KG1 (cell line): Measurements from ENCODE around the gene CTF1.
A peak's percentile ranks its signal among the peaks of the same experiment; 100 is the strongest.
"Not testable (repeated sequence)": the region's sequence is repeated elsewhere in the genome, so short reads cannot be mapped to it uniquely, and the experiment has no call there.

Experiments
- DNase-seq: peaks from one replicate; lab custom pipeline; 2025; lab: John Stamatoyannopoulos, UW

Gene CTF1

DNA sequence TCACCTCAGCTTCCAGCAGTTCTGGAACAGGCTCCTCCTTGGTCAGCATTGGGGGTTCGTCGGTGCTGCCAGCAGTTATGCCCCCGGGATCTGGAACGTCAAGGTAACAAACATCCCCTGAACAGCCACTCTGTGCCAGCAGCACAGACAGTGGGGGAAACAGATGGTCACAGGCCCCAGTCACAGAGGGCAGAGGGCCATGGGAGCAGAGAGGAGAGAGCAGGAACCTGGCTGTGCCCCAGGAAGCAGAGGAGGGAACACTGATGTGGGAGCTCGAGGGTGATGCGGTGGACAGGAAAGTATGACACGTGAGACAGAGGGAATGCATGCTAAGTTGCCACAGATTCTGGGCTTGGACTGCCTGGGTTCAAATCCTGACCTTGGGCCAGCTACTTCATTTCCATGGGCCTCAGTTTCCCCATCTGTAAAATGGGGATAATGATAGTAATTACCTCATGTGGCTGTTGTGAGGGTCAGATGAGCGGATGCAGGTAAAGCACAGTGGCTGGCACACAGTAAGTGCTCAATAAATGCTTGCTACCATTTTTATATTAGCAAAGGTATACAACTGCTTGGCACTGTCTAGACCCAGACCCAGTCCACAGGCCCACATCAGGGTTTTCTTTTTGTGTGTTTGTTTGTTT, 7.4 kb upstream of the CTF1 start:
- no peak for DNase-seq

DNA sequence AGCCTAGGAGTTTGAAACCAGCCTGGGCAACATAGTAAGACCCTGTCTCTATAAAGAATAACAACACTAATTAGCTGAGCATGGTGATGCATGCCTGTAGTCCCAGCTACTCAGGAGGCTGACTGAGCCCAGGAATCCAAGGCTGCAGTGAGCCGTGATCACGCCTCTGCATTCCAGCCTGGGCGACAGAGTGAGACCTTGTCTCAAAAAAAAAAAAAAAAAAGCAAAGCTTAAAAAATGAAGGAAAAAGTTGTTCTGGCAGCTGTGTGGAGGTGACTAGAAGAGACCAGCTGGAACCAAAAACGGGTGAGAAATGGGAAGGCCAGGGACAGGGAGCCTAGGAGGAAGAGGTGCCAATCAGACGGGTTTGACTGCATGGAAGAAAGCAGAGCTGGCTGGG, 6.7 kb upstream of the CTF1 start:
- no peak for DNase-seq

DNA sequence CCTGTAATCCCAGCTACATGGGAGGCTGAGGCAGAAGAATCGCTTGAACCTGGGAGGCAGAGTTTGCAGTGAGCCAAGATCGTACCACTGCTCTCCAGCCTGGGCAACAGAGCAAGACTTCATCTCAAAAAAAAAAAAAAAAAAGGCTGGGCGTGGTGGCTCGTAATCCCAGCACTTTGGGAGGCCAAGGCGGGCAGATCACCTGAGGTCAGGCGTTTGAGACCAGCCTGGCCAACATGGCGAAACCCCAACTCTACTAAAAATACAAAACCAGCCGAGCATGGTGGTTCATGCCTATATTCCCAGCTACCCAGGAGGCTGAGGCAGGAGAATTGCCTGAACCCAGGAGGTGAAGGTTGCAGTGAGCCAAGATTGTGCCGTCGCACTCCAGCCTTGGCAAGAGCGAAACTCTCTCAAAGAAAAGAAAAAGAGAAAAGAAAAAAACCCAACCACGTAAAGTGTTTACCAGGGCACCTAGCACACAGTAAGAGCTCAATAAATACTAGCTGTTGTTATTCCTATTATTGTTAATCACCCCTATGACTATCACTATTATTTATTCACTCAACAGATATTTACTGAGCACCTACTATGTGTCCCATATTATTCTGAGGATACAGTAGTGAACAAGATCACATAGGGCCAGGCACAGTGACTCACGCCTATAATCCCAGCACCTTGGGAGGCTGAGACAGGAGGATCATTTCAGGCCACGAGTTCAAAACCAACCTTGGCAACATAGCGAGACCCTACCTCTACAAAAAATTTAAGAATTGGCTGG, 5.2 kb upstream of the CTF1 start:
- DNase-seq: not testable (repeated sequence)

GRCh38 chr16:30892670-30893416, 3.6 kb upstream of the CTF1 start:
- no peak for DNase-seq

DNA sequence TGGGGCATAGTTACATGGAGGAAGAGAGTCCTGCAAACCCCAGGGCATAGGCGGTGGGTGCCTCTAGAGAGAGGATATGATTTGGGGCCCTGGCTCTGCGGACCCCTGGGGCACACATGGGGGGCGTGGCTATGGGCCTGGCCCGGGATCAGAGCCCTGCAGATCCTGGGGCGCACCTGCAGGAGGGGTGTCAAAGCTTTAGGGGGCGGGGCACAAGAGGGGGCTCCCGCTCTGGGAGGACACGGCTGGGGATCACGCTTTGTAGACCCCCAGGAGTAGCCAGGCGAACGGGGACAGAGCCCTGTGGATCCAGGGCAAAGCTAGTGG, 3.0 kb upstream of the CTF1 start:
- no peak for DNase-seq

DNA sequence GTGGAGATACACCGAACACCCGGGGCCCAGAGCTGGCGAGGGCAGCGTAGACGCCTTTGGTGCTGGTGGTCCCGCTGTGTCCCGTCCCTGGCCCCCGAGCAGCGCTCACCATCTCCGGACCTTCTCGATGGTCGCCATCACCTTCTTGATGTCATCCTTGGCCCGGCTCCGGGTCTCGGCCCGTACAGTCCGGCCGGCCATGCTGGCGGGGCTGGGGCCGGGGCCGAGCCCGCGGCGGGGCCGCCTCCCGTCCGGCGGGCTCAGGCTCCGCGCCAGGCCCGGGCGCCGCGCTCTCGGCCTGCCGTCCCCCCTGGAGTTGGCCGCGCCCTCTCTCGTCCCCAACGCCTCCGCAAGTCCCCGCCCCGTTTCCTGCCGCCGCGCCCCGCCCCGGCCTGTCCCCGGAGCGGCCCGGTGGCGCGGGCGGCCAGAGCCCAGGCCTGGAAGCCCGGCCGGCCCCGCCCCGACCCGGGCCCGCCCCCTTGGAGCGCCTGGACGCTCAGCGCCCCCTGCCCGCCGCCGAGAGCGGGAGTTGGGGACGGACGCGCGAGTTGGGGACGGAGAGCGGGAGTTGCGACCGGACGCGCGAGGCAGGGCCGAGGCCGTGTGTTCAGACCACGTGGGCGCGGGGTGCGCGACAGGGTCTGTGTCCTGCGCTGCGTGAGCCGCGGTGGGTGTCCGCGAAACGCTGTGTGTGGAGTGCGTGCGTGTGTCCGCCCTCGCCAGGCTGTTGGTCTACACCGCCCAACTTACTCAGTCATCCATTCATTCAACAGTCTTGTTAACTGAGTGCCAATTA, 2.5 kb upstream of the CTF1 start, which contains the start of gene BCL7C:
Gene BCL7C, minus strand, starts transcription at position 334 of the 796 bp plus-strand sequence. Its CDS starts 133 bp downstream, at position 201.
- DNase-seq: peak; percentile 74

- no peak for DNase-seq
Observed at GRCh38 chr16:30894540-30895368, 1.7 kb upstream of the CTF1 start.

DNA sequence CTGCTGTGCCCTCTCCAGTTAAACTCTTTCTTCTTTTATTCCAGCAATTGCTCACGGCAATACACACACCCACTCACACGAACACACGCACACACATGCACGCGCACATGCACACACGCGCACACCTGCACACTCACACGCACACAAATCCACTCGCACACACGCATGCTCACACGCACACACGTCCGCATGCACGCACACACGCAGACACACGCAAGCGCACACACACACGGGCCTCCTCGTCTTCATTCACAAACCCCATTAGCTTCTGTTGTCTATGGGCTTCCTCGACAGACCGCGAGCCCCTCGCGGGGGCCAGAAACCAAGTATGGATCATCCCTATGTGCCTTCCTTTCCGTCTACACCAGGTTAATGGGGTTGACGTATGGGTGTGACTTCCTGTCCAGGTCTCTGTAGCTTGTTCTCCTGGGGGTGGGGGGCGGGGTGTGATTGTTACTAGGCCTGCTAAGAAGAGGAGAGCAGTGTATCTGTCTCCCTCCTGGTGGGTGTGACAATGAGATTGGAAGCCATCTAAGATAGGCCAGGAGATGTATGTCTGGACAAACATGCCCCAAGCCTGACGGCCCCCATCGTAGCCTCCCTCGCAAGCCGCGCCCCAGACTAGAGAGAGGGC, 670 bp upstream of the CTF1 start:
- no peak for DNase-seq

DNA sequence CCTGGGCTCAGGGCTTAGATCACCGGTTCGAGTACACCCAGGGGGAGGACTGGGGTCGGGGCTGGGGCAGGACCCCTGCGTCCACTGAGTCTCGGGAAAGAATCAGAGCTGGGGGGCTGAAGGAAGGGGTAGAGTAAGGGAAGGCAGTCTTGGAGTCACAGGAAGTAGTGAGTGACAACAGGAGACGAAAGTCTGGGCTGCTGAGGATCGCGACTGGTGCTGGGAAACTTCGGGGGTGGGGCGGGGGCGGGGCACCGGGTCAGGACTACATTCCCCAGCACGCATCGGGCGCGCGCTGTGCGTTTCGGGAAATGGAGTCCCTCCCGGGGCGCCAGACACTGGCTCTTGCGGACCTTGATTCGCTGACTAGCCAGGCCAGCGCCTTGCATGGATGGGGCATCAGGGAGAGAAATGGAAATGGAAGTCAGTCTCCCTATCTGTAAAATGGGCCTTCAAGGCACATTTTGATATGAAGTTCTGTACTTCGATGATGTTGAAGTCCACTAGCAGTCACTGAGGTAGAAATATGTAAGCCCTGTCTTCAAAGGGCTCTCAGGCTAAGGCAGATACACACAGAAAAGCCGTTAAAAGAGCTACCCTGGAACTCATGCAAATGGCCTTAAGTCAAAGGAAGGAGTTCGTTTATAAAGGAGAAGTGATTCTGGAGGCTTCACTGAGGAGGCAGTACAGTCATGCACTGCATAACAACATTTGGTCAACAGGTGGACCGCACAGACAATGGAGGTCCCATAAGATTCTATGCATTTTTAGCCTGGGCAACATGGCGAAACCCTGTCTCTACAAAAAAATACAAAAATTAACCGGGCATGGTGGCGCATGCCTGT, 697 bp downstream of the CTF1 start:
- DNase-seq: peak; percentile 48

DNA sequence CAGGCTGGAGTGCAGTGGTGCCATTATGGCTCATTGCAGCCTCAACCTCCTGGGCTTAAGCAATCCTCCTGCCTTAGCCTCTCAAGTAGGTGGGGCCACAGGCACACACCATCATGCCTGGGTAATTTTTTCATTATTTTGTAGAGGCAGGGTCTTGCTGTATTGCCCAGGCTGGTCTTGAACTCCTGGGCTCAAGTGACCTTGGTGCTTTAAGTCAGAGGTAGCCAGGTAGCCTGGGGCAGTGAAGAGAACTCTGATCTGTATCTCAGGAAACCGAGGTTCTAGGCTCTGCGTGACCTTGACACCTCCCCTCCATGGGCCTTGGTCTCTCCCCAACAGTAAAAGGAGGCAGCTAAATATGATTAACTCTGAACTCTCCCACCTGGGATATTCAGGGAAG, 3.4 kb downstream of the CTF1 start:
- no peak for DNase-seq

GRCh38 chr16:30900588-30900987, 4.2 kb downstream of the CTF1 start:
- DNase-seq: no peak

- DNase-seq: no peak
Observed at GRCh38 chr16:30901201-30902028, 5.0 kb downstream of the CTF1 start.

GRCh38 chr16:30902029-30902972, 5.9 kb downstream of the CTF1 start:
- DNase-seq: peak; percentile 33

- DNase-seq: no peak
Observed at GRCh38 chr16:30903002-30903401, 6.6 kb downstream of the CTF1 start.

GRCh38 chr16:30903596-30903995, 7.2 kb downstream of the CTF1 start:
- peak; percentile 76 for DNase-seq

GRCh38 chr16:30904114-30904780, 7.8 kb downstream of the CTF1 start:
- peak; percentile 76 for DNase-seq

- no peak for DNase-seq
Observed at GRCh38 chr16:30907064-30907463, 10.7 kb downstream of the CTF1 start.
